DND-41 (cell line): ENCODE measurements around the gene TDRD12.

Source experiments
- ATAC-seq: fragments of 200-7000 bp; cut with Tn5 transposase; 3 replicates; pipeline ENCODE4 v1.9.1; 2021; ENCODE audit warnings: low read depth; ENCODE audit not compliant: insufficient read depth
- DNase-seq: peaks from one replicate; pipeline ENCODE4 v3.0.0-alpha.2; 2020
- H2AFZ ChIP-seq: 2 replicates; pipeline ENCODE4 v1.6.0; 2012; ENCODE audit warnings: low read depth, low read length
- H3K27ac ChIP-seq: 2 replicates; pipeline ENCODE4 v1.5.1; 2012; ENCODE audit warnings: low read length, inconsistent platforms
- H3K27me3 ChIP-seq: fragments of 200-600 bp; sonication (generic); 2 replicates; pipeline ENCODE4 v1.6.0; 2012; ENCODE audit warnings: low read length, mild to moderate bottlenecking, inconsistent platforms; ENCODE audit not compliant: insufficient read depth, poor library complexity
- H3K36me3 ChIP-seq: 2 replicates; pipeline ENCODE4 v1.5.1; 2012; ENCODE audit warnings: low read length, inconsistent platforms; ENCODE audit not compliant: insufficient read depth
- H3K4me1 ChIP-seq: 2 replicates; pipeline ENCODE4 v1.5.1; 2012; ENCODE audit warnings: mild to moderate bottlenecking, low read length; ENCODE audit not compliant: insufficient read depth
- H3K4me2 ChIP-seq: 2 replicates; pipeline ENCODE4 v1.6.0; 2012; ENCODE audit warnings: mild to moderate bottlenecking, moderate library complexity, low read length, inconsistent platforms; ENCODE audit not compliant: insufficient read depth
- H3K4me3 ChIP-seq, 2 experiments: fragments of 200-600 bp in 1 of 2; shearing (Covaris generic) in 1 of 2; 2 replicates each; pipeline ENCODE4 v1.5.1; 2012 to 2016; ENCODE audit warnings: inconsistent platforms in 2 of 2, low read length in 2 of 2, mild to moderate bottlenecking in 2 of 2, low read depth in 1 of 2, moderate library complexity in 1 of 2
- H3K79me2 ChIP-seq: 2 replicates; pipeline ENCODE4 v1.6.0; 2012; ENCODE audit warnings: low read length, inconsistent platforms; ENCODE audit not compliant: insufficient read depth
- H3K9ac ChIP-seq: 2 replicates; pipeline ENCODE4 v1.6.0; 2012; ENCODE audit warnings: low read depth, mild to moderate bottlenecking, inconsistent platforms, low read length, moderate library complexity
- H3K9me3 ChIP-seq: 2 replicates; pipeline ENCODE4 v1.5.1; 2012; ENCODE audit warnings: low read length, moderate library complexity, mild to moderate bottlenecking, inconsistent platforms; ENCODE audit not compliant: insufficient read depth, severe bottlenecking
- H4K20me1 ChIP-seq: 2 replicates; pipeline ENCODE4 v1.6.0; 2012; ENCODE audit warnings: low read length; ENCODE audit not compliant: insufficient read depth
- EZH2 ChIP-seq: IDR thresholded peaks from 3 replicates; pipeline ENCODE4 v1.6.1; 2012; ENCODE audit warnings: borderline replicate concordance, low read depth, mild to moderate bottlenecking, moderate library complexity, low read length, inconsistent platforms; ENCODE audit not compliant: severe bottlenecking
- TF ChIP-seq, protein P1 (sequence below): IDR thresholded peaks from 2 replicates; pipeline ENCODE4 v1.5.1; 2012; ENCODE audit warnings: borderline replicate concordance, low read length, moderate library complexity, mild to moderate bottlenecking; ENCODE audit not compliant: poor library complexity, severe bottlenecking; ENCODE audit errors: extremely low read depth

TDRD12 gene

DNA sequence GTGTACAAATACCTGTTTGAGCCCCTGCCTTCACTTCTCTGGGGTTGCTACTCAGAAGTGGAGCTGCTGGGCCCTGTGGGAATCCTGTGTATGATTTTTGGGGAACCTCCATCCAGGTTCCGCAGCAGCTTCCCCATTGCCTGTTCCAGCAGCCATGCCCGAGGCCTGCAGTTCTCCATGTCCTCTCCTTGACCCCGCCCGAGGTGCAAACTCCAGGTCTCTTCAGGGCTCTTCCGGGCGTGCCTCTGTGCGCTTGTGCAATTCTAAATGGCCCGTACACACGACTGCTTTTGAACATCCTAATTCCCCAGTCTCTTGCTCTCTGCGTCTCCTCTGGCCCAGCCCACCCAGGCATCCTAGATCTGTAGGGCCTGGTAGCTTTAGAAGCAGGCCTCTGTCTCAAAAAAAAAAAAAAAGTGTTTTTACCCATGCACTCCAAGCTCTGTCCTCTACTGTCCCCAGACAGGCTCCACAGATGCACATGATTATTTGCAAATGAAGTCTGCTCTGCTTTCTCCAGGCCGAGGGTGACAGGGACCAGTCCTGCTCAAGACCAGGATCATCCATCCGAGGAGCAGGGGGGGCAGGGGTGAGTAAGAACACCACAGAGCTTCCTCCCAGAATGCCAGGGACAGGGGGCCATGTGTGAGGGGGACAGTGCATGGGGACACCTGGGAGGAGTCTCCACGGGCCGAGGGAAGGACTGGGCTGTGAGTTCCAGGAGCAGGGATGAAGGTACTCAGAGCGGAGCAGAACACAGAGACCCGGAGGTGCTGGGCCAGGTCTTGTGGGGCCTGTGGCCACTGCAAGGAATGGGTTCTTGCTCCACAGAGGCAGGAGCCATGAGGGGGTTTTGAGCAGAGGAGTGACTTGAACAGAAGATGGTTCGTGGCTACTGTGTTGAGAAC, 98.3 kb downstream of the TDRD12 start:
- Histone ChIP-seq H3K4me3 (no peak overlapping the region), H3K27me3 (no peaks in the 10 kb centered on the region), H3K4me2 (no peak overlapping the region), H4K20me1 (0 out of 2 replicates have a peak, but pooled peaks cover 5% of the 10 kb centered on the region), H3K9me3 (no peaks in the 10 kb centered on the region), H3K36me3 (no peaks in the 10 kb centered on the region), H2AFZ (no peak overlapping the region), H3K27ac (no peak overlapping the region), H3K79me2 (no peaks in the 10 kb centered on the region), H3K4me1 (no peaks in the 10 kb centered on the region), H3K9ac (no peak overlapping the region)
- ATAC-seq, result no peak
- TF ChIP-seq, protein P1, sequence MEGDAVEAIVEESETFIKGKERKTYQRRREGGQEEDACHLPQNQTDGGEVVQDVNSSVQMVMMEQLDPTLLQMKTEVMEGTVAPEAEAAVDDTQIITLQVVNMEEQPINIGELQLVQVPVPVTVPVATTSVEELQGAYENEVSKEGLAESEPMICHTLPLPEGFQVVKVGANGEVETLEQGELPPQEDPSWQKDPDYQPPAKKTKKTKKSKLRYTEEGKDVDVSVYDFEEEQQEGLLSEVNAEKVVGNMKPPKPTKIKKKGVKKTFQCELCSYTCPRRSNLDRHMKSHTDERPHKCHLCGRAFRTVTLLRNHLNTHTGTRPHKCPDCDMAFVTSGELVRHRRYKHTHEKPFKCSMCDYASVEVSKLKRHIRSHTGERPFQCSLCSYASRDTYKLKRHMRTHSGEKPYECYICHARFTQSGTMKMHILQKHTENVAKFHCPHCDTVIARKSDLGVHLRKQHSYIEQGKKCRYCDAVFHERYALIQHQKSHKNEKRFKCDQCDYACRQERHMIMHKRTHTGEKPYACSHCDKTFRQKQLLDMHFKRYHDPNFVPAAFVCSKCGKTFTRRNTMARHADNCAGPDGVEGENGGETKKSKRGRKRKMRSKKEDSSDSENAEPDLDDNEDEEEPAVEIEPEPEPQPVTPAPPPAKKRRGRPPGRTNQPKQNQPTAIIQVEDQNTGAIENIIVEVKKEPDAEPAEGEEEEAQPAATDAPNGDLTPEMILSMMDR, result no peak
- no peak for TF ChIP-seq EZH2
- DNase-seq, result no peak

DNA sequence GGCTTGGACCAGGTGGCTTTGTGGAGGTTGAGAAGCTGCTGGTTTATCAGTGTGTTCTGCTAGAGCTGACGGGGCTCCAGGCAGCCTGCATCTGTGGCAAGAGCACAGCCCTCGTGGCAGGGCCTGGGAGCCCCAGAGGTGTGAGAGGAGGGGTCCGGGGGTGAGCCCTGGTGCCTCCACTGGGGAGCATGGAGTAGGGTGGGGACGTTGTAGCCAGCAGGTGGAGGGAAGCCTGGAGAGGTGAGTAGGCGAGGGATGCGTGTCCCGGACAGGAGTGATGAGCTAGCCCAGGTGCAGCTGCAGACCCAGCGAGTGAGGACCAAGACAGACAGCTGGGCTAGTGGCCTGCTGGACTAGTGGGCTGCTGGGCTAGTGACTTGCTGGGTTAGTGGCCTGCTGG, 99.0 kb downstream of the TDRD12 start:
- Histone ChIP-seq H2AFZ (no peak overlapping the region), H3K4me1 (no peaks in the 10 kb centered on the region), H3K4me2 (no peak overlapping the region), H3K79me2 (no peaks in the 10 kb centered on the region), H3K4me3 (no peak overlapping the region), H3K27ac (no peak overlapping the region), H4K20me1 (0 out of 2 replicates have a peak, but pooled peaks cover 5% of the 10 kb centered on the region), H3K27me3 (no peaks in the 10 kb centered on the region), H3K9ac (no peak overlapping the region), H3K36me3 (no peaks in the 10 kb centered on the region), H3K9me3 (no peaks in the 10 kb centered on the region)
- TF ChIP-seq, protein P1, result no peak
- no peak for TF ChIP-seq EZH2
- no peak for DNase-seq
- no peak for ATAC-seq

DNA sequence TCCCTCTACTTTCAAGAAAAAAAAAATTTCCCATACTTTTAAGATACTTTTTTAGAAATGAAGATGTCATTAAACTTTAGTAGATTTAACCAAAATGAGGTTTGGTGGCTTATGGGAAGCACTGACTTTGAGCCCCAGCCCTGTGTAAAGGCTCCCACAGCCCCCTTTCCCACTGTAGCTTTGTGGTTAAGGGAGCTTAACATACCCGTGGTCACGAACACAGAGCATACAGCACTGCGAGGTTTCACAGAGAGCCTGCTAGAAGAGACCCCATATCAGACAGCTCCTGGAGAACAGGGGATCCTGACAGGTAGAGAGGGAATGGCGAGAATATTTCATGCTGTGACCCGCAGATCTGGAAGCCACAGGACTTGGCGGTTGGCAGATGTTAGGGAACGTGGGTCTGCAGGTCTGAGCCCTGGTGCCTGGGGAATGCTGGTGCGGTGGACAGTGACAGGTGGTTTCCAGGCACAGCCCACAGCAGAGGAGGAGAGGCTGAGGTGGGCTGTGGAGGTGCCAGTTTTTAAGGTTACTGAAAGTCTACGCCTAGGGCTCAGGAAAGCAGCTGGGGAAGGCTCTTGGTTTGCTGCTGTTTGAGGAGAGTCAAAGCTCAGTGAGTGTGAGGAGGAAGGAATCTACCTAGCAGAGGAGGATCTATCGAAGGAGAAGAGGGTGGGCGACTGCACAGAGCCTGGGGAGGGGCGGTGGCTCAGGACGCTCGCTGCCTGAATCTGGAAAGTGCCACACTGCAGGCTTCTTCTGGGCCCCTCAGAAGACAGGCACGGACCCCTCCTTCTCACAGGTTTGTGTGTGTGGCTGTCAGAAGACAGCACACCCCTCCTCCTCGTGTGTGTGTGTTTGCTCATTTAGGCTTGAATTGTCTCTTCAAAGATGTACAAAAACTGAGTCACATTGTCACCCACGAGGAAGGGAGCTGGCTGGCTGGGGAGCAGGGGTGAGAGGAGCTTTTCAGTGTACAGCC, 100.1 kb downstream of the TDRD12 start:
- no peak overlapping the region for H3K4me2 ChIP-seq
- no peak for TF ChIP-seq EZH2
- TF ChIP-seq, protein P1, result no peak
- peak; percentile 81; the same call in 2 of the 3 replicates for ATAC-seq

More for the DNA sequence above, 100.1 kb downstream of the TDRD12 start:
- H3K27me3 ChIP-seq, result no peaks in the 10 kb centered on the region
- no peaks in the 10 kb centered on the region for H3K36me3 ChIP-seq
- 0 out of 2 replicates have a peak, but pooled peaks cover 5% of the 10 kb centered on the region for H4K20me1 ChIP-seq
- peak; percentile 27 for DNase-seq
- H3K4me3 ChIP-seq, result no peak overlapping the region
- H2AFZ ChIP-seq, result no peak overlapping the region
- no peak overlapping the region for H3K9ac ChIP-seq
- no peaks in the 10 kb centered on the region for H3K4me1 ChIP-seq
- no peaks in the 10 kb centered on the region for H3K9me3 ChIP-seq
- H3K79me2 ChIP-seq, result no peaks in the 10 kb centered on the region
- no peak overlapping the region for H3K27ac ChIP-seq
